ENCODE measurements around the gene POLG. TPM values are rescaled to one million over a fixed set of nuclear protein-coding genes. Genes with fewer than 3 reads are reported as not detected.

Gene POLG
- total RNA-seq, 1 experiment from 2014 or later: 60.3 TPM

DNA sequence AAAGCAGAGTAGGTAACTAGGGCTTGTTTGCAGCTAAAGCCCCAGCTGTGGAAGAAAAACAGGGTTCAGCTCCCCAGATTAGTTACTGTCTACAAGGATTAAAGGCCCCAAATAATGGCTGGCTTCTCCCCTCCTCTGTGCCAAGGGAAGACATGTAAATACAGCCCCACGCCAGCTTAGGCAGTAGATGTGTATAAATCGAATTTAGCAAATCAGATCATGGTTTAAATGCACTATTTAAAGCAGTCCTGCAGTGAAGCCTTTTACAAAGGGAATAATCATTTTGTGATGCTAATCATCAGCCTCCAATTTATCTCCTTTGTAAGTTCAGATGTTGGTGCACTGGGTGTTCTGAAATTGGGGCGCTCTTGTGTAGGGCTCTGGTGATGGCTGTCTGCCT, 46.7 kb upstream of the POLG start:
- Mint-ChIP-seq H3K36me3 (ENCODE audit: insufficient read depth in 1 of 3, low read depth in 3 of 3) (no peaks in the 10 kb centered on the region), H3K9me3 (peaks cover 3% of the 10 kb centered on the region in 2 experiments; a peak in 2 of 5 replicates), H3K4me3 (no peak overlapping the region), H3K27me3 (ENCODE audit: low read depth) (peaks cover 95% of the 10 kb centered on the region), H3K27ac (no peak overlapping the region), H3K4me1 (peaks cover 30 to 48% of the 10 kb centered on the region in 2 experiments)
- Histone ChIP-seq H3K23me2 (ENCODE audit: insufficient read length, low read depth, low read length, poor library complexity, severe bottlenecking) (no peaks in the 10 kb centered on the region), H3K27me3 (ENCODE audit: insufficient read depth, low read length) (peaks cover 66% of the 10 kb centered on the region), H3K4me2 (ENCODE audit: insufficient read depth, insufficient read length, low read length) (no peak overlapping the region), H2BK15ac (ENCODE audit: low read depth, low read length) (no peak overlapping the region), H4K8ac (replicated peaks; ENCODE audit: insufficient read length, low read depth, low read length) (no peak overlapping the region), H4K5ac (ENCODE audit: insufficient read length, low read depth, low read length) (no peak overlapping the region), H3K23ac (ENCODE audit: insufficient read length, low read depth, low read length) (no peak overlapping the region), H2BK5ac (ENCODE audit: insufficient read length, low read length) (no peak overlapping the region), H3K14ac (ENCODE audit: insufficient read depth, low read length) (no peak overlapping the region), H3K79me2 (ENCODE audit: insufficient read depth, low read length) (no peaks in the 10 kb centered on the region), H3T11ph (ENCODE audit: low read length) (no peak overlapping the region), H2BK20ac (ENCODE audit: low read depth, low read length, poor library complexity, severe bottlenecking) (no peak overlapping the region), H3K9ac (ENCODE audit: extremely low read depth, insufficient read length, low read length) (no peak overlapping the region), H2AFZ (ENCODE audit: low read length) (no peak overlapping the region), H3K27ac (ENCODE audit: insufficient read length, low read depth, low read length) (no peak overlapping the region), H2BK12ac (ENCODE audit: insufficient read length, low read depth, low read length) (no peak overlapping the region), H3K4ac (ENCODE audit: low read depth, low read length) (no peak overlapping the region), H3K18ac (ENCODE audit: insufficient read length, low read depth, low read length) (no peak overlapping the region), H2BK120ac (ENCODE audit: low read depth, low read length, poor library complexity, severe bottlenecking) (no peak overlapping the region), H3K9me3 (ENCODE audit: control insufficient read depth, low read depth, low read length) (no peaks in the 10 kb centered on the region), H3K4me1 (ENCODE audit: insufficient read depth, low read length) (no peaks in the 10 kb centered on the region; the same call in 1 of the 2 replicates), H2AK5ac (ENCODE audit: insufficient read length, low read length) (no peak overlapping the region), H3K79me1 (ENCODE audit: insufficient read depth, low read depth, low read length, poor library complexity, severe bottlenecking) (no peaks in the 10 kb centered on the region), H3K56ac (ENCODE audit: insufficient read length, low read depth, low read length) (no peak overlapping the region), H4K20me1 (ENCODE audit: control insufficient read depth, insufficient read depth, insufficient read length) (no peaks in the 10 kb centered on the region), H4K91ac (ENCODE audit: insufficient read length, low read depth, low read length) (no peak overlapping the region)
- WGBS (ENCODE audit: extremely low coverage, insufficient read length, low lambda C conversion rate): no CpG with 5 or more reads among the region's 3 CpGs
- TF ChIP-seq, protein P1, sequence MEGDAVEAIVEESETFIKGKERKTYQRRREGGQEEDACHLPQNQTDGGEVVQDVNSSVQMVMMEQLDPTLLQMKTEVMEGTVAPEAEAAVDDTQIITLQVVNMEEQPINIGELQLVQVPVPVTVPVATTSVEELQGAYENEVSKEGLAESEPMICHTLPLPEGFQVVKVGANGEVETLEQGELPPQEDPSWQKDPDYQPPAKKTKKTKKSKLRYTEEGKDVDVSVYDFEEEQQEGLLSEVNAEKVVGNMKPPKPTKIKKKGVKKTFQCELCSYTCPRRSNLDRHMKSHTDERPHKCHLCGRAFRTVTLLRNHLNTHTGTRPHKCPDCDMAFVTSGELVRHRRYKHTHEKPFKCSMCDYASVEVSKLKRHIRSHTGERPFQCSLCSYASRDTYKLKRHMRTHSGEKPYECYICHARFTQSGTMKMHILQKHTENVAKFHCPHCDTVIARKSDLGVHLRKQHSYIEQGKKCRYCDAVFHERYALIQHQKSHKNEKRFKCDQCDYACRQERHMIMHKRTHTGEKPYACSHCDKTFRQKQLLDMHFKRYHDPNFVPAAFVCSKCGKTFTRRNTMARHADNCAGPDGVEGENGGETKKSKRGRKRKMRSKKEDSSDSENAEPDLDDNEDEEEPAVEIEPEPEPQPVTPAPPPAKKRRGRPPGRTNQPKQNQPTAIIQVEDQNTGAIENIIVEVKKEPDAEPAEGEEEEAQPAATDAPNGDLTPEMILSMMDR (conservative IDR thresholded peaks at IDR 0.05): no peak
- DNase-seq: no peak
